Measurements from ENCODE around the gene RAP1GAP.

The RAP1GAP gene

DNA sequence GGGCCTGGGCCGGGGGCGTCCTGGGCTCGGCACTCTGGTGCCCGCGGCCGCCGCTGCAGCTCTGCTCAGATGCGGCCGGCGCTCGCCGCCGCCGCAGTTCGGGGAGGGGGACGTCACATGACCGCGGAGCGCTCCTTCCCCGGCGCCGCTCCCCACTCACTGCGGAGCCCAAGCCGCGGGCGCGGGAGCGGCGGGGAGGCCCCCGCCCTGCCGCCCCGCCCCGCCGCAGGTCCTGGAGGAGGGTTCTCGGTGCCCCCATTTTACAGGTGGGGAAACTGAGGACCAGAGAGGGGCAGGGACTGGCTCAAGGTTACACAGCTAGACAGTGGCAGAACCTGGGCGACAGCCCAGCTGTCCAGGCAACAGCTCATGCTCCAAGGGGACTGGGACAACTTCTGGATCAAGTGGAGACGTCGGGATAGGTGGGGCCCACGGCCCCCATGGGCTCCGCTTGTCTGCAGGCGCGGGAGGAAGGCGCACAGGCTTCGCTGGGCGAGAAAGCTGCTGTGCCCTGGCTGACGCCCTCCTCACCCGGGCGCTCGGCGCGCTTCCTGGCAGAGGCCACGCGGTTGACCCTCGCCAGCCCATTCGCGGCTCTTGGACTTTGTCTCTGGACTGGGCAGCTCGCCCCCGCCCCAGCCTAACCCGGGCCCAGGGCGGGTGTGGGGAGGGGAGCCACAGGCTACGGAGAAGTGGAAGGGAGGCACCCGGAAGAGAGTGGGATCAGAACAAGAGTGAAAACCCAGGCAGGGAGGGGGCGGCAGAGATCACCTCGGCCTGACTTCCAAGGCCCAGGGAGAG lies at the start of gene RAP1GAP:
Gene RAP1GAP, minus strand, starts transcription at position 100 of the 801 bp plus-strand sequence. CDS start 49,325 bp downstream, outside the sequence.
- DNase-seq = no peak

DNA sequence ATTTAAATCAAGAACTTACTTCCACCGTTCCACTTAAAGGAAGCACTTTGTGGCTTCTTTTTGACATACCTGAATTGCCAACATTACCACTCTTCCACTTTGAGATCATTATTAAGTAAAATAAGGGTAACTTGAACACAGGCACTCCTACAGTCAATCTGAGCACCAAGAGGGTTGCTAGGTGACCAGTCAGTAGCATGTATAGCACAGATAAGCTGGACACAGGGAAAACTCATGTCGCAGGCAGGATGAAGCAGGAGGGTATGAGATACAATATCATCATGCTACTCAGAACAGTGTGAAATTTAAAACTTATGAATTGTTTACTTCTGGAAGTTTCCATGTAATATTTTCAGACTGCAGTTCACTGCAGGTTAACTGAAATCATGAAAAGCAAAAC lies 47.0 kb upstream of the RAP1GAP start:
- no peak for DNase-seq

DNA sequence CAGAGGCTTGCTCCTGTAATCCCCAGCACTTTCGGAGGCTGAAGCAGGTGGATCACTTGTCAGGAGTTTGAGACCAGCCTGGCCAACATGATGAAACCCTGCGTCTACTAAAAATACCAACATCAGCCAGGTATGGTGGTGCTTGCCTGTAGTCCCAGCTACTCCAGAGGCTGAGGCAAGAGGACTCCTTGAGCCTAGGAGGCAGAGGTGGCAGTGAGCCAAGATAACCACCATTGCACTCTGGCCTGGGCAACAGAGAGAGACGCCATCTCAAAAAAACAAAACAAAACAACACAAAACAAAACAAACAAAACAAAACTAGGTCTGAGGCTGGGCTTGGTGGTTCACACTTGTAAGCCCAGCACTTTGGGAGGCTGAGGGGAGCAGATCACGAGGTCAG lies 38.7 kb upstream of the RAP1GAP start:
- DNase-seq = no peak

DNA sequence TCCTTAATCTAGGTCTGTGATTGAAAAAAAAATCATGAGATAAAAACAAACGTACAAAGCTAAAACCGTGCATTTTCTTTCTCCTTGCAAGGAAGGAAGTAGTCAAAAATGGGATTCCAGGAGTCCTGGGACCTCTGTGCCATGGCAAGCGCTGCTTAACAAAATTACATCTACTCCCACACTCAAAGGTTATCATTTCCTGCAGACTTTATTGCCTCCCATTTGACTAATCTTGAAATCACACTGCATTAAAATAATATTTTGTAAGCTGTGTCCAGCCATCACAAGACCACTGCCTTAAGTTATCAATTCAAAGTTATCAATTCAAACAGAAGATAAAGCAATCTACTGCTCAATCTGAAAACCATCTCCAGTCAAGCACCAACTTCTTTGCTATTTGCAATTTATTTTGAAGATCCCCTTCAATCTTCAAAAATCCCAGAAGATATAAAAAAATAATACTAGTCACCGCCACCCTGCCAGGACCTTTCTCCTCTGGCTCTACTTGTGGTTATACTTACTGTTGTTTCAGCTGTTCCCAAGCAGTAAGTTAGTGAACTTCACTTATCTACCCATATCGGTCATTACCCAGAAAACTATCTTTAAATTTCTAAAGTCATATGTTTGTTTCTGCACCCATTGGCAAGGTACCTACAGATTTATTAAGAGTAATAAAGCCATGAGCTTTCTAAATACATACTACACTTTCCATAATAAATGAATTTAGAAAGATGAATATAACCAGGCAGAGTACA lies 38.1 kb upstream of the RAP1GAP start:
- no peak for DNase-seq

DNA sequence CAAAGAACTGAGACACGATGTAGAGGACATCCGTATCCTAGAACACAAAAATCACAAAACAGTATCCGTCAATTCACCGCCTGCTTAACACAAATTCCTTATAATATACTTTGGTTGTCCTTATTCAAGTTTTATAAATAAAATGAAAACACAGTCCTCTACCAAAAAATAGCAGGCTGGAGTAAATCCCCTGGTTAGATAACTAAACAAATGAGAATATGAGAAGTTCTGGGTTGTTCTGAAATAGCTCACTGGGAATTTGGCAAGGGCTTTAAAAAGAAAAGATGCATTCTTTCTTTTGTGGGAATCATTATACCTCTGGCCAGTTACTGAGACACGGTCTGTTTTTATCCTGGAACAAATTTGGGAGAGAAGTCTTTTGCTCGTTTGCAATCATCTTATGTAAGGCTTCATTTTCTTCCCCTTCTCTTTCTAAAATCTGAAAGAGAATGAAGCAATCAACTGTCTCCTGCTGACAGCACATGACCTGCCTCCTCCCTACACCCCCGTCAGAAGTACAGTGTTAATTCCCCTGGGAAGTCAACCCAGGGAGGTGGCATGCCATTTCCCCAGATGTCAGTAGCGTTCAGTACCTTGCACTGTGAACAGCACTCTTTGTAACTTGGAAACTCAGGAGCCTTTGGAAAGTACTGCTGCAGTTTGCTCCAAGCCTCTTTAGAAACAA lies 37.1 kb upstream of the RAP1GAP start:
- DNase-seq = no peak

- no peak for DNase-seq
Measured at GRCh38 chr1:21705303-21705980, 36.3 kb upstream of the RAP1GAP start.

DNA sequence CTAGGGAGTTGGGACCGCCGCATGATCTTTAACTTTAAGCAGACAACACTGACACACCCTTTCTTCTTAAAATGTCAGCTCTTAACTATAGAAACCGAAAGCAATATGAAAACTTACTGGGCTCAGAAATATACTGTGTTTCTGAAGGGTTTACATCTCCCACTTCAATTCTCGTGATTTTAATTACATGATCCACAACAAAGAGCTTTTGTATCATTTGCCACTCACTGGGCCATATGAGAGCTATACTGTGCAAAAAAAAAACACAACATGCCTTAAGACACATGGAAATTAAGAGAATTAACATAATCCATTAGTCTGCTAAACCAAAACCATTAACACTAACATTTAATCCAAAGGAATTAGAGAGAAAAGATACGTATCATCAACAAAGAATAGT lies 35.0 kb upstream of the RAP1GAP start:
- no peak for DNase-seq

DNA sequence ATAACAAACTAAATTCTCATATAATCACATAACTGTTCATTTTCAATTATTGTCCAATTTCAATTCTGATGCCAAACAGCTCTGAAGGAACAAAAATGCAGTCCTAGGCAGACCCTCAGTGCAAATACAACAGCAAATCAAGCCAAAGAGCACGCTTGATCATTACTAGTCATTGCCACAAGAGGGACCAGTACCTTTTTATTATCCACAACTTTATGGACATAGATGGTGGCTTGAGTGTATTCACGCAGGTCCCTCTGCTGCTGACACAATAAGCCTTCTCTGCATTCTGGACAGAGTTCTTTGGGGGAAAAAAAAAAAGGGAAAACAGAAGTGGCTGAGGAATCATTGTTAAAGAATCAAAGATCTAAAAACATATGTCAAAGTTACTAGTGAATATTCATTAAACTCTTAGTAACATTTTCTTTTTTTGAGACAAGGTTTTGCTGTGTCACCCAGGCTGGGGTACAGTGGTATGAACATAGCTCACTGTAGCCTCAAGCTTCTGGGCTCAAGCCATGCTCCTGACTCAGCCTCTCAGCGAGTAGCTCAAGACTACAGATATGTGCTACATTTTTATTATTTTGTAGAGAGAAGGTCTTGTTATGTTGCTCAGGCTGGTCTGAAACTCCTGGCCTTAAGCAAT lies 34.3 kb upstream of the RAP1GAP start:
- no peak for DNase-seq

- DNase-seq = no peak
Measured at GRCh38 chr1:21702780-21703179, 33.6 kb upstream of the RAP1GAP start.

DNA sequence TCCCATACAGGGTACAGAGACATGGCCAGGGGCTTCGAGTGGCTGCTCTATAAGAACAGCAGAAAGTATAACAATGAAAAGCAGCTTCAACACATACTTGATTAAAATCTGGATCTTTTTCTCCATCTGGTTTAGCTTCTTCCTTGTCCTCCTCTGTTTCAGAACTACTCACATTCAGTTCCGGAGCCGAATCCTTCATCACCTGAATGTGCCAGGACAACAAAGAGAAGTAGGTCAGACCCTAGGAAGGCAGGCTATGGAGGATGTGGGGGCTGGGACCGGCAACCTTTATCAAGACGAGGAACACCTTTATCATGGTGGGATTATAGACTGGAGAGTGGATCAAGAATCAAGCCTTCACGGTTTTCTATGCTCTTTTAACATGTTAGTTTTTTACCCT lies 32.2 kb upstream of the RAP1GAP start:
- DNase-seq = no peak

DNA sequence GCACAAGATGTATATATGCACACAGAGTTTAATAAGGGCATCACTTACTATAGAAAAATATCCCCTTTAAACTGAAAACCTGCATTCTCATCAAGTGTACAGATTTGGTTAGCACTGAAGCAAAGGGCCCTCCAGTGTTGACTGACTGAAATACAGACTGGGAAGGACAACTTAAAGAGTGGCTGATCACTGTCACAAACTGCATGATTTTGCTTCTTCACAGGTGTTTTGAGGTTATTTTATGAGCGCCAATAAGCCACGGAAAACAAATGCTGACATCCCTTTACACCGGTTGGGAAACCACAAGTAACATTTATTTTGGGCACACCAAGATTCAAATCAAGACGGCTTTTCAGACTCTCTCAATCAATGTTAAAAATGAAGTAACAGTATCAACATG lies 30.9 kb upstream of the RAP1GAP start:
- no peak for DNase-seq

DNA sequence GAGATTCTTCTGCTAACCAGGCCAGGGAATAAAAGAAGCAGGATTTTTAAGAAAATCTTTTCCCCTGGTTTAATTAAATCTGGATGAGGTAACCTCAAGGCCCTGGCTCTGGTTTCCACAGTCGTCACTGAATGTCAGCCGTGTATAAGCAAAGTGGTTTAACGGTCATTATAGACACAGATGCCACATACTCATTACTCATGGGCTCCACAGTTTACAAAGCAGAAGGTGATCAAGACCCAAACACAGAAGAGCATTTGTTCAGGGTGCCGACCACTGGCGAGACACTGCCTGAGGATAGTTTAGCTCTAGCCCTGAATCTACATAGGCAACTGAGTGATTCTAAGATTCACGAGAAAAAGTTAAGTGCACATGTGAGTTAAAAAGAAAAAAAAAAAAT lies 27.8 kb upstream of the RAP1GAP start:
- no peak for DNase-seq

GRCh38 chr1:21693732-21694131 lies 24.6 kb upstream of the RAP1GAP start:
- no peak for DNase-seq

DNA sequence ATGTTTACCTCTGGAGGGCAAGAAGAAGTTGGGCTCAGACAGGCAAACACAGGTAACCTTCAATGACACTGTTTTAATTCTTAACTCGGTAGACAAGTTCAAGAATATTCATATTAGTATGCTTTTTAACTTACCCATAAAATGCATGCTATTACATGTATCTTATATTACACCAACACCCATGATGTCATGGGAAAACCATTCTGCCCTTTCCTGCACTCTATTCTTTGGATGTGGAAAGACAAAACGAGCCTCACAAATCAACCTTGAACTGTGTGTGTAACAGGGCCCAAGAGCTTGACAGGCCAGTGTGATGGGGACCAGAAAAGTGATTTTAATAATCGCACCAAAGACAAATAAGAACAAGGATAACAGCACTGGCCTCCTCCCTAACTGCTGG lies 22.6 kb upstream of the RAP1GAP start:
- DNase-seq = no peak

- no peak for DNase-seq
Measured at GRCh38 chr1:21689661-21690372, 20.7 kb upstream of the RAP1GAP start.

- DNase-seq = no peak
Measured at GRCh38 chr1:21687081-21687529, 17.9 kb upstream of the RAP1GAP start.

- no peak for DNase-seq
Measured at GRCh38 chr1:21685946-21686678, 17.0 kb upstream of the RAP1GAP start.

DNA sequence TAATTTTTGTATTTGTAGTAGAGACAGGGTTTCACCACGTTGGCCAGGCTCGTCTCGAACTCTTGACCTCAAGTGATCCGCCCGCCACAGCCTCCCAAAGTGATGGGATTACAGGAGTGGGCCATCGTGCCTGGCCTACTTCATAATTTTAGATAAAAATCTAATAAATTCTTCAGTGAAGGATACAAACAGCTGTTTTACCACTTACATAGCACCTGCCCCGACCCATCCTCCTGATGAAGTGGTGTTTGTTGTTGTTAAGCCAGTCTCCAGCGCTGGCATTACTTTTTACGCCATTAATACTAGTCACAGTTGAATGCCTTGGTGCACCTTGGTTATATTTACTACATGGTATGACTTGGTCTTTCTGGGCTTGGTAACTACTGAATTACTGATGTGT lies 12.3 kb upstream of the RAP1GAP start:
- no peak for DNase-seq

DNA sequence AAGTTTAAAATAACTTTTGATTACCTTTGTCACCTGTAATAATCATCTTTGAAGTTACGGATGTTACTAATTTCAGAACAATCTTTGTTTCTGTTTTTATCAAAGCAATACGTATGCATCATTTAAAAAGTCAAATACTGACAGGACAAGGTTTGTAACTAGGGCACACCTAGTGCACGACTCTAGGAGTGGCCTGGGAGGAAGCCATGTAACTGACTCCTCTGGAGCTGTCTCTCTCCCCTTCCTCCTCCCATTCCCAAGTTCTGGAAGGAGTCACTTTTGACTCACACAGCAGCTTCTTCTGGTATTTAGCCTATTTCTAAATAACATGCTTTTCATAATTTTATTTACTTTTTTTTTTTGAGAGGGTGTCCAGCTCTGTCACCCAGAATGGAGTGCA lies 11.8 kb upstream of the RAP1GAP start:
- no peak for DNase-seq

GRCh38 chr1:21680381-21680780 lies 11.2 kb upstream of the RAP1GAP start:
- DNase-seq = no peak

GRCh38 chr1:21677168-21677567 lies 8.0 kb upstream of the RAP1GAP start:
- no peak for DNase-seq

Measured in GOT3 (cell line).